ENCODE measurements around the gene SHC1.

SHC1 gene

DNA sequence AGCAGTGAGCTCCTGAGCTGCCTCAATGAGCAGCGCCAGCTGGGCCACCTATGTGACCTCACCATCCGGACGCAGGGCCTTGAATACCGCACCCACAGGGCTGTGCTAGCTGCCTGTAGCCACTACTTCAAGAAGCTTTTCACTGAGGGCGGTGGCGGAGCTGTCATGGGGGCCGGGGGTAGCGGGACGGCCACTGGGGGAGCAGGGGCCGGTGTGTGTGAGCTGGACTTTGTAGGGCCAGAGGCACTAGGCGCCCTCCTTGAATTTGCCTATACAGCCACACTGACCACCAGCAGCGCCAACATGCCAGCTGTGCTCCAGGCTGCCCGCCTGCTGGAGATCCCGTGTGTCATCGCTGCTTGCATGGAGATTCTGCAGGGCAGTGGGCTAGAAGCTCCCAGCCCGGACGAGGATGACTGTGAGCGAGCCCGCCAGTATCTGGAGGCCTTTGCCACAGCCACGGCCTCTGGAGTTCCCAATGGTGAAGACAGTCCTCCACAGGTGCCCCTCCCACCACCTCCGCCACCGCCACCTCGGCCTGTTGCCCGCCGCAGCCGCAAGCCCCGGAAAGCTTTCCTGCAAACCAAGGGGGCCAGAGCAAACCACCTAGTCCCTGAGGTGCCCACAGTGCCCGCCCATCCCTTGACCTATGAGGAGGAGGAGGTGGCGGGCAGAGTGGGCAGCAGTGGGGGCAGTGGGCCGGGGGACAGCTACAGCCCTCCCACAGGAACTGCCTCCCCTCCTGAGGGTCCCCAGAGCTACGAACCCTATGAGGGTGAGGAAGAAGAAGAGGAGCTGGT, 44.4 kb upstream of the SHC1 start:
- Histone ChIP-seq H3K27me3 (no peaks in the 10 kb centered on the region), H3K27ac (peak overlapping the region; percentile 31; the same call in 1 of the 2 replicates), H3K36me3 (peaks cover 39% of the 10 kb centered on the region), H3K9ac (0 out of 2 replicates have a peak overlapping the region, but pooled peaks have one; percentile 24), H3K9me3 (no peaks in the 10 kb centered on the region), H3K4me1 (peaks cover 97% of the 10 kb centered on the region), H4K20me1 (peaks cover 46% of the 10 kb centered on the region; the same call in 1 of the 2 replicates), H3K4me3 (no peak overlapping the region), H3K4me2 (peak overlapping the region; percentile 95)
- TF ChIP-seq Cebpa-rat (IDR thresholded peaks at IDR 0.05) = no peak

DNA sequence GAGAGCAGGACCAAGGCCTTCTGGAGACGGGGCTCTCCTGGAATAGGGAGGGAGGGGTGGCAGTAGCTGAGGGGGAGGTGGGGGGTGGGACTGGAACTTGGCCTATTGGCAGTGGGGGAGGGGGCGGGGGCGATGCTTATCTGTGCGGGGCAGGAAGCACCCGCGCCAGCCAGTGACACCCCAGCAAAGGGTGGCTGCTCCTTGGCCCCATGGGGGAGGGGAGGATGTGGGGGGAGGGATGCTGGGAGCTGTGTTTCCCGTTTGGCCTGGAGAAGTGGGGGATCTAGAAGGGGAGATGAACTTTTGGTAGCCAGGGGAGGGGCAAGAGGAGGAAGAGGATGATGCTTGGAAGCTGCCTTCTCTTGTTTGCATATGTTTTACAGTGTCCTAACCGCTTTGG, 43.1 kb upstream of the SHC1 start:
- Histone ChIP-seq H3K9ac (peak overlapping the region; percentile 24; the same call in 1 of the 2 replicates), H3K4me3 (no peak overlapping the region), H3K4me2 (peak overlapping the region; percentile 100), H3K9me3 (no peaks in the 10 kb centered on the region), H4K20me1 (peaks cover 46% of the 10 kb centered on the region; the same call in 1 of the 2 replicates), H3K27me3 (no peaks in the 10 kb centered on the region), H3K27ac (peak overlapping the region; percentile 31; the same call in 1 of the 2 replicates), H3K4me1 (peaks cover 97% of the 10 kb centered on the region), H3K36me3 (peaks cover 35% of the 10 kb centered on the region)
- no peak for TF ChIP-seq Cebpa-rat (IDR thresholded peaks at IDR 0.05)

DNA sequence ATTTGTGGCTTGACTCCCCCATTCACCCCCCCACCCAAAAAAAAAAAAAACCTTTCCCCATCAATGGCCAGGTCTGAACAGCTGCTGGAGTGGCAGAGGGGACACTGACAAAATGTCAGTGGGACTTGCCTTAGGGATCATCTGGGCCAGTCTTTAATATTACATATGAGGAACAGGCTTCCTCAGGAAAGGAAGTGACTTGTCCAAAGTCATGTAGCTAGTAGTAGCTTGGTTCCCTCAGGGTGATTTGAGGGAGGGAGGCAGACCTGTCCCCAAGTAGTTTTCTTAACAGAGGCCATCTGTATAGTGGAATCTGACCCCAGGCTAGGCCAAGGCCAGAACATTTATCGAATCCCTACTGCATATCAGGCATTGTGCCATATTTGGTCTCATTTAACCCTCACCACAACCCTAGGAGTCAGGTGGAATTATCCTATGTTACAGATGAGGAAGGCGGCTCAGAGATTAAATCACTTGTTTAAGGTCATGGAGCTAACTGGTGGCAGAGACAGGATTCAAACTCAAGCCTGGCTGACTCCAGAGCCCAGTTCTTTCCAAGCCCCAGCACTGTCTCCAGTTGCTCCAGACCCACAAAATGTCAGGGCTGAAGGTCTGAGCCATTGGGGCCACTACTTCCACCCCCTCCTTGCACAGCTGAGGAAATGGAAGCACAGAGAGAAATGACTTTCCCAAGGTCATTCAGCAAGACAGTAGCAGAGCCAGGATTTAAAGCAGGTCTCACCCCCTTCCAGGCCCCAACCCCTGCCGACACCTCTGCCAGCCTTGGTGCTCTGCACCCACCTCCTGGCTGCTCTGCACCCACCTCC, 42.4 kb upstream of the SHC1 start:
- Histone ChIP-seq H3K27me3 (no peaks in the 10 kb centered on the region), H4K20me1 (peaks cover 50% of the 10 kb centered on the region; the same call in 1 of the 2 replicates), H3K9me3 (no peaks in the 10 kb centered on the region), H3K4me3 (no peak overlapping the region), H3K9ac (peak overlapping the region; percentile 58; the same call in 1 of the 2 replicates), H3K27ac (peak overlapping the region; percentile 38), H3K4me1 (peaks cover 97% of the 10 kb centered on the region), H3K36me3 (peaks cover 35% of the 10 kb centered on the region), H3K4me2 (peak overlapping the region; percentile 100)
- TF ChIP-seq Cebpa-rat (IDR thresholded peaks at IDR 0.05) = no peak

DNA sequence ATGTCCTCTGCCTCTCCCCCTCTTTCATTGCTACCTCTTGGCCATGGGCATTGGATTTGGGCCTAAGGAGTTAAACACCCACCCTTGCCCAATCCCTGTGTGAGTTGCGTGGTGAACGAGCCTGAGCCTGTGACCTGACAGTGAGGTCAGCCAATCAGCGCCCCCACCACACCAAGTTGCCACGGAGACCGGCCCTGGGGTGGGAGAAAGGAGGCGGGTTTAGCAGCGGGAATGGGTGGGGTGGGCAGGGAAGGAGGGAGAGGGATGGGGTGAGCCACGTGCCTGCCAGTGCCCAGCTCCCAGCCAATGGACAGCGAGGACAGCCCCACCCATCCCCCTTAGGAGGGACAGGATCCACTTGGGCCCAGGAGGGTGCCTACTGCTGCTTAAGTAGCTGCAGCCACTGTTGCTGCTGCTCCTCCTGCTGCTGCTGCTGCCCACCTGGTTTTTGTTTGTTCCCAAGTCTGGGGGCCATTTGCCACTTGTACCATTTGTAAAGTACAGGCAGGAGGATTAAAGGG, 41.5 kb upstream of the SHC1 start:
- no peak for TF ChIP-seq Cebpa-rat (IDR thresholded peaks at IDR 0.05)
- no peak overlapping the region for H3K4me3 ChIP-seq
- peaks cover 99% of the 10 kb centered on the region for H3K4me1 ChIP-seq
- H3K36me3 ChIP-seq = peaks cover 35% of the 10 kb centered on the region
- H4K20me1 ChIP-seq = peaks cover 59% of the 10 kb centered on the region; the same call in 1 of the 2 replicates
- H3K4me2 ChIP-seq = peak overlapping the region; percentile 100
- peak overlapping the region; percentile 78 for H3K27ac ChIP-seq
- H3K9ac ChIP-seq = no peak overlapping the region
- no peaks in the 10 kb centered on the region for H3K27me3 ChIP-seq
- H3K9me3 ChIP-seq = no peaks in the 10 kb centered on the region

DNA sequence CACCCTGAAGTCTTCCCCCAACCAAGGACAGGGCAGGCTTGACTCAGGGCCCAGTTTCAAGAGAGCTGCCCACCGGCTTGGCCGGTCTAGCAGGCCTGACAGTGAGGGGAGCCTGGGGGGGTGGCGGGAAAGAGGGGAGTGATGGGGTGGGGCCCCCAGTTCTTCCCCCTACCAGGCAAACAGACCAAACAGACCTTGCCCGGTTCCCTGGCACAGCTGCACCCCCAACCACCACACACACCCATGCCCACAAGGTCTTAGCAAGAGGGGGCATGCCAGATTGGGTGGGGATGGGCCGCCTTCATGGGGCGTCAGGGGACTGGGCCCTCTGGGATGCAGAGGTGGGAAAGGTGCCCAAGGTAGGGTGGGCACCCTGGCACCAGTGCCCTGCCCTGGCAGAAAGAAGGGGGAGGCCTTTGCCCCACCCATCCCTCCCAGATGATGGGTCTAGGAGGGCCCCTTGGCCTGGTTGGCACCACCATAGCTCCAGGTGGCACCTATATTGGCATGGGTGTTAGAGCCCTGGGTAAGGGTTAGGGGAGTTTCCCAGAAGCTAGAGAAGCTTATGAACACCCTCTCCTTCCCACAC, 41.0 kb upstream of the SHC1 start:
- Histone ChIP-seq H3K4me2 (peak overlapping the region; percentile 100), H3K4me1 (peaks cover 99% of the 10 kb centered on the region)

DNA sequence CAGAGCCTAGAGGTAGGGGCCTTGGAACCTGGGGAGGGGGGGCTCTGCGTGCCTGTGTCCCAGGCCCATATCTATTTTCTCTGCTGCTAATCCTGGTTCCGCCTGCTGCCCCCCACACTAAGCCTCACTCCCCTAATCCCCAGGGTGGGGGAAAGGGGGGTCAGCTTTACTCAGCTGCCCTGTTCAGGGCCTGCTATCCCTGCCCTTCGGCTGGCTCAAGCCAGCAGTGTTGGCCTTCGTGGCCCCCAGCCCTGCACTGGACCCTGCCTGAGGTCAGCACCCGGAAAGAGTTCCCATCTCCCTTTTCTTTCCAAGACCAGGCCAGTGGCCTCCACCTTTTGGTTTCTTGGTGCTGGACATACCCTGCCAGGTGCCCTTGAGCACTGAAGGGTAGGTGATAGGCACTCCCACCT, 40.5 kb upstream of the SHC1 start:
- no peak for TF ChIP-seq Cebpa-rat (IDR thresholded peaks at IDR 0.05)
- peak overlapping the region; percentile 78 for H3K27ac ChIP-seq
- H3K4me2 ChIP-seq = peak overlapping the region; percentile 100
- peaks cover 99% of the 10 kb centered on the region for H3K4me1 ChIP-seq
- no peaks in the 10 kb centered on the region for H3K27me3 ChIP-seq
- peaks cover 53% of the 10 kb centered on the region; the same call in 1 of the 2 replicates for H4K20me1 ChIP-seq
- peaks cover 28% of the 10 kb centered on the region for H3K36me3 ChIP-seq
- H3K9ac ChIP-seq = peak overlapping the region; percentile 65
- no peaks in the 10 kb centered on the region for H3K9me3 ChIP-seq
- H3K4me3 ChIP-seq = peak overlapping the region; percentile 25; the same call in 1 of the 2 replicates

More for the DNA sequence above, 41.0 kb upstream of the SHC1 start:
- Histone ChIP-seq H3K9ac (0 out of 2 replicates have a peak overlapping the region, but pooled peaks have one; percentile 65), H3K9me3 (no peaks in the 10 kb centered on the region), H3K4me3 (peak overlapping the region; percentile 25; the same call in 1 of the 2 replicates), H3K27me3 (no peaks in the 10 kb centered on the region), H3K27ac (peak overlapping the region; percentile 78), H4K20me1 (peaks cover 58% of the 10 kb centered on the region; the same call in 1 of the 2 replicates), H3K36me3 (peaks cover 33% of the 10 kb centered on the region)
- no peak for TF ChIP-seq Cebpa-rat (IDR thresholded peaks at IDR 0.05)

DNA sequence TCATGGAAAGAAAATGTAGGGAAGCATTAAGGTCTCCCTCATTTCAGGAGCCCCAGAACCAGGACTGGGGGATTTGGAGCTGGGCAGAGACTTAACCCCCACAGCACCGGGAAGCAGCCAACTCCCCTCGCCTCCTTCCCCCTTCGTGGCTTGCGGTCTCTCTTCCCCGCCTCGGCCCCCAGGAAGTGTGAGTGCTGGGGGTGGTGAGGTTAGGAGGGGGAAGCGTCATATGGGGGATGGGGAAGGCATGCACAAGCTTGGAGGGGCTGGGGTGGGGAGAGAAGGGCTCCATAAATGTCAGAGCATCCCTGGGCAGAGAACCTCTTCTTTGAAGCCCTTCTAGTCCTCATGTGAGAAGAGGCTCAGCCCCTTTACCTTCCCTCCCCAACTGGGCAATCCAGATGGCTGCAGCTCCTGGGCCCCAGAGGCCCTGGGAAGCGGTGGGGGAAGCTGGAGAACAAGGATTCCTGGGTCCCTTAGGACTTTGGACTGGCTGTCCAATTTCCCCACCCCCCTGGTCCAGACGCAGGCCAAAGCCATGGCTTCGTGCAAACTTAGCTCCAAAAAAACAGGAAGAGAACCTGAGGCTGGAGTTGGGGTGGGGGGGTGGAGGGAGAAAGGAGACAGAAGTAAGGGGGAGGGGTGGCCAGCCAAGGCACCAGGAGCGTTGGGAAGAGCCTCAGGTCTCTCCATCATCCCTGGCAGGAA, 39.8 kb upstream of the SHC1 start:
- Histone ChIP-seq H3K9me3 (no peaks in the 10 kb centered on the region), H3K27me3 (no peaks in the 10 kb centered on the region), H3K36me3 (peaks cover 22% of the 10 kb centered on the region), H3K4me3 (peak overlapping the region; percentile 44), H3K27ac (peak overlapping the region; percentile 78), H4K20me1 (peaks cover 46% of the 10 kb centered on the region; the same call in 1 of the 2 replicates), H3K9ac (peak overlapping the region; percentile 65), H3K4me2 (peak overlapping the region; percentile 100), H3K4me1 (peaks cover 99% of the 10 kb centered on the region)
- no peak for TF ChIP-seq Cebpa-rat (IDR thresholded peaks at IDR 0.05)

DNA sequence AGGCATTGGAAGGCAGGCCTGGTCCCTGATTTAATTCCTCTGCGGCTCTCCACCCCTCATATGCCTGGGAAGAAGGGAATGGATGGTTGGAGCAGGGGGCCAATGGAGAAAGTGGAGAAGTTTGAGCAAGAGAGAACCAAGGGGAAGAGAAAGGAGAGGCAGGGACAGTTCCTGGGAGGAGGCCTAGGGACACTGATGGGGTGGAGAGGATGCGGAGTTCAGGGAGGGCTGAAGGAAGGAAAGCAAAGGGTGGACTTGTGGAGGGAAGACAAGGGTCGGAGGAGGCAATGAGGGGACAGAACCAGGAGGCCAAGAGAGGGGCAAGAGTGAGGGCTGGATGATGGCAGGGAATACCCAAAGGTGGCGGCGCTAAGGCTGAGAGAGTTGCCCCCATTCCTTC, 39.2 kb upstream of the SHC1 start:
- H3K27me3 ChIP-seq = no peaks in the 10 kb centered on the region
- peaks cover 40% of the 10 kb centered on the region; the same call in 1 of the 2 replicates for H4K20me1 ChIP-seq
- TF ChIP-seq Cebpa-rat (IDR thresholded peaks at IDR 0.05) = no peak
- no peaks in the 10 kb centered on the region for H3K9me3 ChIP-seq
- H3K4me3 ChIP-seq = peak overlapping the region; percentile 44
- peak overlapping the region; percentile 78 for H3K27ac ChIP-seq
- peak overlapping the region; percentile 65; the same call in 1 of the 2 replicates for H3K9ac ChIP-seq
- H3K4me1 ChIP-seq = peaks cover 99% of the 10 kb centered on the region
- H3K4me2 ChIP-seq = peak overlapping the region; percentile 100
- H3K36me3 ChIP-seq = peaks cover 16% of the 10 kb centered on the region

Data from BLaER1 (cell line).